ENCODE results near the gene MTRF1.

- TF ChIP-seq POLR2A (IDR thresholded peaks at IDR 0.05) (no peak), CTCF (IDR thresholded peaks at IDR 0.05) (no peak)
Measured at GRCh38 chr13:41286370-41286769, 23.0 kb upstream of the MTRF1 start.
